Activated CD8-positive, alpha-beta memory T cell treated with anti-CD3 and anti-CD28 coated beads for 24 hours (primary cell): ENCODE results near the gene MEGF10.

Source experiments
- DNase-seq: peaks from one replicate; pipeline ENCODE4 v3.0.0-alpha.2; 2020

The MEGF10 gene

GRCh38 chr5:127331890-127332649 lies 41.5 kb downstream of the MEGF10 start:
- DNase-seq, result no peak

- no peak for DNase-seq
These were observed 42.9 kb downstream of the MEGF10 start for GRCh38 chr5:127333483-127333882.

GRCh38 chr5:127335381-127335780 lies 44.8 kb downstream of the MEGF10 start:
- DNase-seq, result no peak

DNA sequence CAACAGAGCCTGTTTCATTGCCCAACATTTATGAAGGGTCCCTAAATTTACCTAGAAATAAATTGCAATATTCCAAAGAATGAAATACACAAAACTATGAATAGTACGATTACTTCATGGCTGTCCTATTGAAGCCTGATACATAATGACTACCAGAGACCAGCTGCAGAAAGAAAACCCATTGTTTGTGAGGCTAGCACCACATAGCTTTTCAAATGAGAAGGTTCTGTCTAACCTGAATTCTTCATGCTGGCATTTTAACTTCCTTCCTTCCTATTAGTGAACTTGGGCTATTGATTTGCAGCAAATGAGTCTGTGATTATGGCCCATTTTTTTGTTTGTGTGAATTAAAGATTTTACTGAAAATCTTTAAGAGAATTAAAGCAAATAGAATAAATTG lies 47.3 kb downstream of the MEGF10 start:
- no peak for DNase-seq

DNA sequence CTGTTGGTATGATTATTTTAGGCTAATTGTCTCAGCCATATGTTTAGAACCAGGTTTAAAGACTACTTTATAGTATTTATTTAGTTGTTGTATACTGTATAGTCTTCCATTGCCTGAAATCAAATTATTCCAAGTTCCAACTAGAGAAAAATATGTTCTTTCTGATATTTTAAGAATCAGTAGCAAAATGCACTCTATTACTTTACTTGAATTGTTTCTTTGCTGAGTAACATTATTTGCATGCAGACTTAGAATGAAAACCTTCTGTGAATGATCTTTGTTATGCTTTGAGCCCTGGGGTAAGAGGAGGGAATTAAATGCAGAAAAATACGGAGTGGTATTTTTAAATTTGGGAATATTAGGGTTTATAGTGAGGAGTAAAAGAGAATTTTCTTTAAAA lies 47.9 kb downstream of the MEGF10 start:
- no peak for DNase-seq

- no peak for DNase-seq
These were observed 50.0 kb downstream of the MEGF10 start for GRCh38 chr5:127340606-127341005.

- DNase-seq, result no peak
These were observed 51.8 kb downstream of the MEGF10 start for GRCh38 chr5:127342364-127342763.

GRCh38 chr5:127343313-127343712 lies 52.7 kb downstream of the MEGF10 start:
- DNase-seq, result no peak

DNA sequence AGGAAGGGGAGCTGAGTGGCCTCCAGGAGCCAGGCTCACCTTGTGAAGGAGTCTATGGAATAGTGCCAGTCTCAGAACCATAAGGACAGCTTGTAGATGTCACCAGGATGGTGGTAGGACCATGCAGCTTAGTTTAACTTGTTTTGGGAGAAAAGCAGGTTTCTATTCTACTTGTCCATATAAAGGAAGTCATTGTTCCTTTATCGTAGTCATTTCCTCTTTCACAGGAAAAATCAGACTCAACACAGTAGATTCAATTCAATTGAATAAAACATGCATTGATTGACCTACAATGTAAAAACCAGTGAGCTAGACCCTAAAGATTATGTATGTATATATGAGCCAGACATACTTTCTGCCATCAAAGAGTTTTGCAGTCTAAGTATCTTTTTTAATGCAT lies 53.3 kb downstream of the MEGF10 start:
- DNase-seq, result no peak

DNA sequence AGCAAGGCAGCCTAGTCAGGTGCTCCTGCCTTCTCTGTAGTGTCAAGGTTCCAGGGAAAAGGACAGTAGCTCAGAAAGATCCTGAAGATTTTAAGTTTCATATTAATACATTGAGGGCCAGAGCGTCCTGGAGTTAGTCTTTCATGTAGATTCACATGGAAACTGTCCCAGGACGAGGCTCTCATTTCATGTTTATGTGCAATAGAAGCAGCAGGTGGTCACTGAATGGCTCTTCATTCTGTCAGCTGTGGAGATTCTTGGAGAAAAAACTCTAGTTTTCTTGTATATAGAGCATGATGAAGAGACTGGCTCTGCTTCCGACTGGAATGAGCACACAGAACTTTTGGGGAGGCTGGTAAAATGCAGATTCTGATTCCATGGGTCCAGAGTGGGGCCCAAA lies 54.3 kb downstream of the MEGF10 start:
- DNase-seq, result no peak

- DNase-seq, result no peak
These were observed 60.8 kb downstream of the MEGF10 start for GRCh38 chr5:127351418-127351817.

- no peak for DNase-seq
These were observed 61.5 kb downstream of the MEGF10 start for GRCh38 chr5:127352068-127352467.

- DNase-seq, result no peak
These were observed 62.7 kb downstream of the MEGF10 start for GRCh38 chr5:127353327-127353726.

DNA sequence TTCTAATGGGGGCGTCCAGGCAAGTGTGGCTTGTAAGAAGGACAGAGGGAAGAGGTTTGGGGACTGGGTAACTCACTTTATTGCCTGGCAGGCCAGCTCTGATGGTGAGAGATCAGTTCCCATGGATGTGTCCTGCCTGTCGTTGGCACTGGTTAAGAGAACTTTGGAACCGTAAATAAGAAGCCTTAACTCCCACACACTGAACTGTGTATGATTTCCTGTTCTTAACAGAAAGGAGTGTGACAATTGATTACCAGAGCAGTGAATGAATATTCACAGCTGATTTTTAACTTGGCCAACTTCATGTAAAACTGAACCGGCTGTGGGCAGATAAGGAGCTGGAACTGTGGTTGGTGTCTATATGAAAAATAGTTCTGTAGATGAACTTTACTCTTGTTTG lies 63.2 kb downstream of the MEGF10 start:
- no peak for DNase-seq

- DNase-seq, result no peak
These were observed 64.7 kb downstream of the MEGF10 start for GRCh38 chr5:127355337-127355736.

- no peak for DNase-seq
These were observed 67.7 kb downstream of the MEGF10 start for GRCh38 chr5:127358284-127358683.

DNA sequence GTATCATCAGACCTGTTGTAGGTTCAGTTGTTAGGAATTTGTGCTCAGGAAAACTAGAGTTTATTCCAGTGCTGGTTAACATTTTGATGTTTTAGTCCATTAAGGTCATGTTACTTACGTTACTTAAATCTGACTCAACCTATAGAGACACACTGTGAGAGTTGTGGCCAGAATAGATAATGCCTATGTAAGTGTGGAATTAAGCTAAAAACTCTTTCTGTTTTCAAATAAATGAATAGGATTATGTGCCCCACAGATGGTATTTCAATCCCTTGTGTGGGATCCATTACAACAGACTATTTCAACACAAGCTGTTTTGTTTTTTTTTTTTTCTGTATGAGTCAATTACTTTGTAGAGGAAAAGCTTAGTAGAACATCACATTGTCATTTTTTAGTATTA lies 68.1 kb downstream of the MEGF10 start:
- DNase-seq, result no peak

- no peak for DNase-seq
These were observed 68.9 kb downstream of the MEGF10 start for GRCh38 chr5:127359502-127359901.

GRCh38 chr5:127363403-127363802 lies 72.8 kb downstream of the MEGF10 start:
- no peak for DNase-seq

GRCh38 chr5:127367029-127367428 lies 76.4 kb downstream of the MEGF10 start:
- DNase-seq, result no peak

DNA sequence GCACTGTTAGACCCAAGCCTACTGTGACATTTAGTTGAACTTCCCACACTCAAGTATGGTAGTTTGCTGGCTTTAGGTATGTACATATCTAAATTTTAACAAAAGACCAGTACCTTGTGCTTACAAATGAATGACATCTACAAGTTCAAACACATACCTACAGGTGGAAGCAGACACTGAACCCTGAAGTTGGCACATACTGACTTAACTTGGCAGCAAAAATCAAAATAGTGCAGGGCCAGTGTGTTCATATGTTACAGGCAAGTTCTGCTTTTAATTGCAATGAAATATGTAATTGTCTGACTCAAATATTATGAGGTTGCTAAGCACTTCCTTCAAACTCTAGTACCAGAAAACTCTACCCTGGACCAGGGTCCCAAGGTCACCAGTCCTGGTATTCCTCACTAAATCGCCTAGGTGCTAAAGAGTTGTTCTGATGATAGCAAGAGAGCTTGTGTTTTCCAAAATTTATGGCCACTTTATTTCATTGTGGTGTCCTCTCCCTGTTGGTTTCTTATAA lies 77.4 kb downstream of the MEGF10 start:
- no peak for DNase-seq

DNA sequence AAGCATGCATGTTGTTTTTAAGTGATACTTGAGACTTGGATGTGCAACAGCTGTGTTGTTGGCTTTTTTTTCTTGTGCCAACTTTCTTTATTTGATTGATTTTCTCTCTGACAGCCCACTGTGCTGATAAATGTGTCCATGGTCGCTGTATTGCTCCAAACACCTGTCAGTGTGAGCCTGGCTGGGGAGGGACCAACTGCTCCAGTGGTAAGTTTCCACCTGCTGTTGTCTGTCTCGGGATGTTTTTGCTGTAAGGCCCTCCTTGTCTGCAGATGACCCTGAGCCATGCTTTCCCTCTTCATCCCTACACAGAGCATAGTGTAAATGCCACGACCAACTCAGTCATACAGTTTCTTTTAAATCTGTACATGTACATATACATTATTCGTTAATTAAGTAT lies 79.2 kb downstream of the MEGF10 start:
- DNase-seq, result no peak

DNA sequence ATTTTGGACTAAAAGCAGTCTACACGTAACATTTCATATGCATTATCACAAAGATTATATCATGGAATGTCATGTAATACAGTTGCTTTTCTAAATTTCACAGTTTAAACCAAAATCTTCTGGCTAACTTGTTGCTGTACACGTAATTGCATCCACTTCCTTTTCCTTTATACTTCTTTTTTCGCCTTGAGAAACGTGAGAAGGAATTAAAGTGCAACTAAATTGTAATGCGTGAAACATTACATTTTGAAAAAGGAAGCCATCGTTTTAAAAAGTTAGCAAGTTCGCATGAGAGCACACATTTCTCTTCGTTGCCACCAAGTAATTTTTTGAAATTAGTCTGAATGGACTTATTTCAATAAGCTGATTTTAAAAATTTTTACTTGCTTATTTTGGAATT lies 80.0 kb downstream of the MEGF10 start:
- DNase-seq, result no peak

GRCh38 chr5:127373858-127374491 lies 83.4 kb downstream of the MEGF10 start:
- DNase-seq, result no peak

GRCh38 chr5:127375124-127375523 lies 84.5 kb downstream of the MEGF10 start:
- DNase-seq, result no peak
